EL (cell line): ENCODE results near the gene SPAG9.
A peak's percentile ranks its signal among the peaks of the same experiment; 100 is the strongest.

ENCODE experiments used
- DNase-seq: peaks from one replicate; pipeline ENCODE4 v3.0.0-alpha.2; 2016

Gene SPAG9

DNA sequence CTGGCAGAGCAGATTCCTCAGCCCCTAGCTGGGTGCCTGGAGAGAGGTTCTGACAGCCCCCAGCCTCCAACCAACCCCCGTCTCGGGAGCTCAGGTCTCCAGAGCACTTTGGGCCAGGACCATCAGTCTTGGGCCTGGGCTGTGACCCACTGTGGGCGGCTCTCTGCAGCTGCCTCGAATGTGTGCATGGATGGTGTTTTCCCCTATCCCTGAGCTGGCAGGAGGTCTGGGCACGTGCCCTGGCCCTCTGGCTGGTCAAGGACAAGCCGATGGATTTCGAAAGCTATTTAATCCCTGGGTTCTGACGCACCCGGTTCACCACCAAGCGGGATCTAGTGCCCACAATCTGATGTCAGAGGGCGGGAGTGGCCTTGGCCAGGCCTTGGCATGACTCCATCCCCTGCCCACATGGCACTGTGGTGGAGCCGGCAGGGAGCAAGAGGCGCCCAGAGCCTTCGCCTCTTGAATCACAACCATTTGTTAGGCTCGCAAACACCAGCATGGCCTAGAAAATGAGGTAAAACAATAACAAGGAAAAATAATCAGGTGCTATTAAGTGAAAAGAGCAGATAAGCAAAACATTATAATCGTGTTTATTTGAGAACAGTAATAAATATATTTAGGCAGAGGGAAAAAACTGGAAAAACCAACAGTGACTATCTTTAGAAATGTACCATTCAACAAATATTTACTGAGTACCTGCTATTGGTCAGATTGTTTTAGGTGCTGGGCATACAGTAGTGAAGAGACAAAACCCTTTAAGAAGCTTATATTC, 185.3 kb downstream of the SPAG9 start:
- DNase-seq: no peak

GRCh38 chr17:50934672-50935220, 185.9 kb downstream of the SPAG9 start:
- DNase-seq: no peak

DNA sequence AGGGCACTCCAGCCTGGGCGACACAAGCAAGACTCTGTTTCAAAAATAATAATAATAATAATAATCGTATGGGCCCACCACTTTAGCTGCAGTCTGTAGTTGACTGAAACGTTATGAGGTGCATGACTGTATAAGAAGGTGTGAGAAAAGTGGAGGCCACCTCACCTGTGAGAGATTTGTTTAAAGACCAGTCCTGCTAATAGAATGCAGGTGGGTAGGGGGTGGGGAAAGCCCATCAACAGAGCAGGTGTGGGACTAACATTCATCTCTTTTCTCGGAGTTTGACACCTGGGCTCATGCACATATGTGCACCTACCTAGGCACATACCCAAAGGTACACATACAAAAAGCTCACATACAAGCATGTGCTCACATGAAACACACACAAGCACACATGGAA, 186.5 kb downstream of the SPAG9 start:
- DNase-seq: no peak

GRCh38 chr17:50931144-50931908, 189.3 kb downstream of the SPAG9 start:
- DNase-seq: peak; percentile 82

GRCh38 chr17:50928646-50929045, 192.0 kb downstream of the SPAG9 start:
- DNase-seq: no peak

DNA sequence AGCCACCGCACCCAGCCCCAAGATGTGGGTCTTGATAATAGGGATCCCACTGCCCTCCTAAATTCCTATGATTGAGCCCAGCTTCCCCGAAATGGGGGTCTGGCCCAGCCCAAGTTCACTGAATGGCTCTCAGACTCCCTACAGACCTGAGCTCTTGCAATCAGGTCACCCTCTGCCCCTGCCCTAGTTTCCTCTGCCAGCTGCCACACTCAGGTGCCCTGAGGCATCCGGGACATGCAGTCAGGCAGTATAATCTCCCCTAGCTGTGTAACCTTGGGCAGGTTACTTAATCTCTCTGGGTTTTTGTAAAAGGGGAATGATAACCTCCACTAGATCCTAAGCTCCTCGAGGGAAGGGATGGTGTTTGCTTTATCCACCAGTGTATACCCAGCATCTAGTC, 193.4 kb downstream of the SPAG9 start:
- DNase-seq: no peak

GRCh38 chr17:50926523-50926922, 194.1 kb downstream of the SPAG9 start:
- no peak for DNase-seq

DNA sequence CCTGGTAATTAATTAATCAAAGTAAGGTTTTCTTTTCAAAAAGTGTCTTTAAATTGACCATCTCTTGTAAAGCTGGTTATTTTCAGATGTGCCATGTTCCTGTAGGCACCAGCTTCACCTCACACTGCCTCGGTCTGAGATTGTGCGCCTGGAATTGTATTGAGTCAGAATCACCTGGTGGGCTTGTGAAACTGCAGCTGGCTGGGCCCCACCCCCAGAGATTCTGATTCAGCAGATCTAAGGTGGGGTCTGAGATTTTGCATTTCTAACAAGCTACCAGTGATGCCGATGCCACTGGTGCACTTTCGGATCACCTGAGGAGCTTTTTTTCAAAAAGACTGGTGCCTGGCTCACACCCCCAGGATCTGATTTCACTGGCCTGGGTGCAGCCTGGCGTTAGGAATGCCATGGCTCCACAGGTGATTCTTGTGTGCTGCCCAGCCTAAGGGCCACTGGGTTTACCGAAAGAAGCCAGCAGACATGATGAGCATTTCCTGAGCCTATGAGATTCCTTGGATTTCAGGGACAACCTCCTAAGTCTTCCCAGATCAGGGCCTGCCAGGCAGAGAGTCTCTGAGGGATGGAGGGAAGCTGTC, 195.3 kb downstream of the SPAG9 start:
- no peak for DNase-seq

GRCh38 chr17:50924800-50925199, 195.9 kb downstream of the SPAG9 start:
- no peak for DNase-seq

DNA sequence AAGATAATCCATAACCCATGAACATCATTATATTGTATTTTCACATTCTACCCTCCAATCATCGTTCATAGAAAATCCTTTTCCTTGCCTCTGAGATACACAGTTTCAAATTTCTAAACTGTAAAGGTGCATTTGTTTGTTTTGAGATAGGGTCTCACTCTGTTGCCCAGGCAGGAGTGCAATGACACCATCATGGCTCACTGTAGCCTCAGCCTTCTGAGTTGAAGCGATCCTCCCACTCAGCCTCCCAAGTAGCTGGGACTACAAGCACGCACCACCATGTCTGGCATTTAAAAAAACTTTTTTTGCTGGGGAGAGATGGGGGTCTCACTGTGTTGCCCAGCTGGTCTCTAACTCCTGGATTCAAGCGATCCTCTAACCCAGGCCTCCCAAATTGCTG, 196.4 kb downstream of the SPAG9 start:
- no peak for DNase-seq

DNA sequence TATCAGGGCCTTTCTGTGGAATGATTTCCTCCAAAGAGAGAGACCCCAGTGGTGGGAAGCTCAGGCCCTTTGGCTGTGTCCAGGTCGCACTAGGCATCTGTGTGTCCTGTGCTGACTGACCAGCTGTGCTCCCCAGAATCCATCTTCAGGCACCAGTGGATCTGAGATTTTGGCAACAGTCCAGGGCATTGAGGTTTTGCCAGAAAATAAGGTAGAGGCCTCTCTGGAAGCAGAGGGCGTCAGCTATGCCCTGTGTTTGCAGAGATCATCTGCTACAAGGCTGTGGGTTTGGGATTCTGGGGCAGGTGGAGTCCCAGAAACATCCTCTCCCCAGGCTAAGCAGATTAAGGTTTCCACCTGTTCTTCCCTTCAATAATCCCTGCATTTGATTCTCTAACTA, 197.1 kb downstream of the SPAG9 start:
- no peak for DNase-seq

- no peak for DNase-seq
Measured at GRCh38 chr17:50922721-50923405, 197.8 kb downstream of the SPAG9 start.

- DNase-seq: peak; percentile 74
Measured at GRCh38 chr17:50922107-50922506, 198.6 kb downstream of the SPAG9 start.

- DNase-seq: no peak
Measured at GRCh38 chr17:50920891-50921586, 199.6 kb downstream of the SPAG9 start.

- DNase-seq: no peak
Measured at GRCh38 chr17:50920041-50920410, 200.6 kb downstream of the SPAG9 start.

GRCh38 chr17:50919321-50920040, 201.2 kb downstream of the SPAG9 start:
- peak; percentile 86 for DNase-seq

DNA sequence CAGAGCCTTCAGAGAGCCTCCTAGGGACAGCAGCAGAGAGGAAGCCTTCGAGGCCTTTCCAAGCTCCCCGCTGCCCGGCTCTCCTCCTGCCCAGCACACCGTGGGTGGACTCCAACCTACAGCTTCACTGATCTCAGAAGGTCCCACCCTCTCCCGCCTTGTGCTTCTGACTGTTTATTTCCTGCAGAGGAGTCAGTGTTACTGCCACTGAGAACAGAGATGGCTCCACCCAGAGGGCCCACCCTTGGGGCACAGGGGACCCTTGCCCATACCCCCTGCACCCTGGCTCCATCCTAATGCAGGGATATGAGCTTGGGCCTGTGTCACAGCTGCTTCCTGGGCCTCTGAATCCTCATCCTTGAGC, 201.8 kb downstream of the SPAG9 start:
- peak; percentile 25 for DNase-seq

GRCh38 chr17:50918071-50918932, 202.4 kb downstream of the SPAG9 start:
- DNase-seq: no peak

DNA sequence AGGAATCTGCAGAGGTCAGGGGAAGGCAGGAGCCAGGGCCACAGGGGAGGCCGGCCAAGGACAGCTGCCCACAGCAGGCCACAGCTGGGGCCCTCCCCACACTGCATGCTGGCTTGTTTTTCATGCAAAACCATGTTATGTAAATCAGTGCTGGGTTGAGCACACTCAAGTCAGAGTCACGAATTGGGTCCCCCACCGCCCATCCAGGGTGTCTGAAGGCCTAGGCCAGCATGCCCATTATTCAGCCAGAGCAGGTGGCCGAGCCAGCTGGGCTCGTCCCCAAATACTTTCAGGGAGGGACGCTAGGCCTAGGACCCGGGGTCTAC, 203.3 kb downstream of the SPAG9 start:
- no peak for DNase-seq

GRCh38 chr17:50916708-50917417, 203.8 kb downstream of the SPAG9 start:
- DNase-seq: no peak
